IPS DF 6.9 (cell line): ENCODE measurements around the gene MAGOH.
A peak's percentile ranks its signal among the peaks of the same experiment; 100 is the strongest.
"Not testable (repeated sequence)": the region's sequence is repeated elsewhere in the genome, so short reads cannot be mapped to it uniquely, and the experiment has no call there.

Experiments
- DNase-seq: peaks from one replicate; pipeline ENCODE4 v3.0.0-alpha.2; 2013; ENCODE audit warnings: low read depth, low spot score
- H3K27ac ChIP-seq: one replicate; pipeline ENCODE4 v1.5.1; 2013; ENCODE audit warnings: low read length, control low read depth
- H3K27me3 ChIP-seq: 2 replicates; pipeline ENCODE4 v1.6.1; 2013; ENCODE audit warnings: mild to moderate bottlenecking, low read length; ENCODE audit not compliant: control insufficient read depth, insufficient read depth
- H3K36me3 ChIP-seq: 2 replicates; pipeline ENCODE4 v1.6.1; 2013; ENCODE audit warnings: low read length; ENCODE audit not compliant: control insufficient read depth, insufficient read depth
- H3K4me1 ChIP-seq: 2 replicates; pipeline ENCODE4 v1.6.1; 2013; ENCODE audit warnings: low read length; ENCODE audit not compliant: control insufficient read depth, insufficient read depth
- H3K4me3 ChIP-seq: 2 replicates; pipeline ENCODE4 v1.5.1; 2013; ENCODE audit warnings: mild to moderate bottlenecking, low read length
- H3K9me3 ChIP-seq: 2 replicates; pipeline ENCODE4 v1.6.1; 2013; ENCODE audit warnings: low read length, inconsistent platforms; ENCODE audit not compliant: control insufficient read depth, insufficient read depth
- WGBS: extraction: QIAGEN DNeasy Blood & Tissue Kit; methylation state at CpG from one replicate; pipeline ENCODE4 v1.1.7; 2013; ENCODE audit warnings: mixed read lengths, missing lambda C conversion rate; ENCODE audit not compliant: insufficient read length, insufficient coverage; 5-methylcytosine and 5-hydroxymethylcytosine counted together

Gene MAGOH

DNA sequence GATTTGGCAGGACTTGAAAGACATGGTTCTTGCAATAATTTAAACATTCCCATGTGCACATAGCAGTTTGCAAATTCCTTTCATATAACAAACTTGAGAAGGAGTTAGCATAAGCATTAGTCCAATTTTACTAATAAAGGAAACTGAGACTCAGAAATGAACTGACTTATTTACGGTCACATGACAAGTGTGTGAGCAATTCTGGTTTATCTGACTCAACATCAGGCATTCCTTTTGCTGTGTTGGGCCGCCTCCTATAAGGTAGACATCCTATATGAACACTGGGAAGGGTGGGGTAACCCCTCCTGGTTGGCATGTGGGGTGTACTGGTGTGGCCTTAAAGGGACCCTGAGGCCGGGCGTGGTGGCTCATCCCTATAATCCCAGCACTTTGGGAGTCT is 50.2 kb downstream of the MAGOH start:
- Histone ChIP-seq H3K27me3 (no peaks in the 10 kb centered on the region; the same call in 1 of the 2 replicates), H3K4me1 (no peaks in the 10 kb centered on the region), H3K4me3 (no peak overlapping the region), H3K9me3 (no peaks in the 10 kb centered on the region), H3K27ac (no peak overlapping the region), H3K36me3 (no peaks in the 10 kb centered on the region)
- WGBS, result no CpG with 5 or more reads among the region's 4 CpGs
- no peak for DNase-seq

DNA sequence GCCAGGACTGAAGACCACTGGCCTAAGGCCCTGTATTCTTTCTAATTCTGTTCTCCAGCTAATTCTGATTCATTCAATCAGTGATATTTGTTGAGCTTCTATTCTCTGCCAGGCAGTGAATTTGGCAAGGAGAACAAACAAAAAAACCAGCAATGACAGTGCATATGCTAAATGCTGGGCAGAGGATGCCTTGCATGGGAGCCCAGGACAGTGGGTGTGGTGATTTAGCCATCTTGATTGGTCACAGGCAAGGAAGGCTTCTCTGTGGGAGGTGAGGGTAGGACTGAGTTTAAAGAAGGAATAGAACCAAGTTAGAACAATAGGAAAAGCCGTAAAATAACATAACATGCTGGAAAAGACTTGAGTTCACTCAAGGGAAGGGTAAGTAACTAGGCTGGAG is 50.9 kb downstream of the MAGOH start:
- Histone ChIP-seq H3K27ac (no peak overlapping the region), H3K9me3 (no peaks in the 10 kb centered on the region), H3K36me3 (no peaks in the 10 kb centered on the region), H3K4me3 (no peak overlapping the region), H3K27me3 (no peaks in the 10 kb centered on the region; the same call in 1 of the 2 replicates), H3K4me1 (no peaks in the 10 kb centered on the region)
- no peak for DNase-seq
- no CpG with 5 or more reads among the region's 1 CpG for WGBS

DNA sequence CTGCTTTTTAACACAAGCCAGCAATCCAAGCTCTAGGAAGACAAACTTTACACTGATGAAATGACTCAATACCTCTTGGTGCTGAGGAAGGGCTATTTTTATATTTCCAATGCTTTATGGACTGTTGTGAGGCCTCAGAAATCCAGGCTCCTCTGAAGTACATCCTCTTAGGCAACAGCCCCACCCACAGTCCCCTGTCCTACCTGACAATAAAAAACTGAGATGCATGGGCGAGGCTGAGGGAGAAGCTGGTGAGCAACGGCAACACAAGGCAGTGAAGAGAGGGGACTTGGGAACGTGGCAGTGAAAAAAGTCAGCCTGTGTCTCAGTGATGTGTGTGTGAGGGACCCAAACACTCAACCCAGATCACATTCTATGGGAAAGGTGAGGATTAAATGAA is 51.8 kb downstream of the MAGOH start:
- no peak overlapping the region for H3K4me3 ChIP-seq
- no peaks in the 10 kb centered on the region for H3K4me1 ChIP-seq
- no peaks in the 10 kb centered on the region for H3K9me3 ChIP-seq
- no CpG with 5 or more reads among the region's 3 CpGs for whole genome bisulfite sequencing
- DNase-seq, result no peak
- H3K27ac ChIP-seq, result no peak overlapping the region
- no peaks in the 10 kb centered on the region for H3K36me3 ChIP-seq
- no peaks in the 10 kb centered on the region; the same call in 1 of the 2 replicates for H3K27me3 ChIP-seq

DNA sequence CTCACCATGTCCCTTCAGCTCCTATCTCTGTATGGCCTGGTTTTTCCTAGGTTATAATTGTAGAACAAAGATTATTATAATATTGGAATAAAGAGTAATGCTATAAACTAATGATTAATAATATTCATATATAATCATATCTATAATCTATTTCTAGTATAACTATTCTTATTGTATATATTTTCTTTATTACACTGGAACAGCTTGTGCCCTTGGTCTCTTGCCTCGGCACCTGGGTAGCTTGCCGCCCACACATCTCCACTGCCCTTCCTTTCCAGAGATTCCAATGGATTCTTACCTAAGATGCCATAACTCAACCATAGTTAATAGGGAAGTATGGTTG is 52.4 kb downstream of the MAGOH start:
- DNase-seq, H3K36me3 ChIP-seq, H3K4me1 ChIP-seq, H3K27me3 ChIP-seq, H3K27ac ChIP-seq, H3K4me3 ChIP-seq, H3K9me3 ChIP-seq: not testable (repeated sequence)
- WGBS, result no CpG with 5 or more reads among the region's 2 CpGs

DNA sequence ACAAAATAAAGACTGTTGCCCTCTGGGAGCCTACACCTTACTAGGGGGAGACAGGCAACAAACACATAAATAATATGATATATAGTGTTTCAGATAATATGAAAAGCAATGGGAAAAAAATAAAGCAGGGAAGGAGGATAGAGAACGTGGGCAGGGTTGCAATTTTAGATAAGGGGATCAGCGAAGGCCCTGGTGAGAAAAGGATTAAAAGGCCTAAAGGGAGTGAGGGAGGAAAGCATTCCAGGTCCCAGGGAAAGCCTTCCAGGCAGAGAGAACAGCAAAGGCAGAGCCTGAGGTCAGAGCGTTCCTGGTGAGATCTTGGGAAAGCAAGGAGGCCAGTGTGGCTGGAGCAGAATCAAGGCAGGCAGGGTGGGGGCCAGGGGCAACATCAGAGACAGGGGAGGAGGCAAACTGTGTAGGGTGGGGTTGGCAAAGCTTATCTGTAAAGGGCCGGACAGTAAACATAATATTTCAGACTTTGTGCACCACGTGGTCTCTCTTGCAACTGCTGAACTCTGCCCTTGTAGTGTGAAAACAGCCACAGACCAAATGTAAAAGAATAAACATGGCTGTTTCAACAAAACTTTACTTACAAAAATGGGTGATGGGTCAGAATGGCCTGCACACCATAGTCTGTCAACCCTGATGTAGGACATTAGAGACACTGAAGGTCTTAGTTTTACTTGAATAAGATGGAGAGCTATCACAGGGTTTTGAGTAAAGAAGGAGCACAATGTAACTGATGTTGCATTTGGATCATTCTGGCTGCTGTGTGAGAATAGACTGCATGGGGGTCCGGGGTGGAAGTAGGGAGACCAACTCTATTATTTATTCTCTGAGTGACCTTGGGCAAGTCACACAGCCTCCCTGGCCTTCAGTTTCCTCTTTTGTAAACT is 55.0 kb downstream of the MAGOH start:
- H3K9me3 ChIP-seq, result no peaks in the 10 kb centered on the region
- no peak overlapping the region for H3K4me3 ChIP-seq
- no peaks in the 10 kb centered on the region for H3K4me1 ChIP-seq
- no peak for DNase-seq
- no peaks in the 10 kb centered on the region; the same call in 1 of the 2 replicates for H3K27me3 ChIP-seq
- no peaks in the 10 kb centered on the region for H3K36me3 ChIP-seq
- no peak overlapping the region for H3K27ac ChIP-seq
- WGBS, result no CpG with 5 or more reads among the region's 6 CpGs

DNA sequence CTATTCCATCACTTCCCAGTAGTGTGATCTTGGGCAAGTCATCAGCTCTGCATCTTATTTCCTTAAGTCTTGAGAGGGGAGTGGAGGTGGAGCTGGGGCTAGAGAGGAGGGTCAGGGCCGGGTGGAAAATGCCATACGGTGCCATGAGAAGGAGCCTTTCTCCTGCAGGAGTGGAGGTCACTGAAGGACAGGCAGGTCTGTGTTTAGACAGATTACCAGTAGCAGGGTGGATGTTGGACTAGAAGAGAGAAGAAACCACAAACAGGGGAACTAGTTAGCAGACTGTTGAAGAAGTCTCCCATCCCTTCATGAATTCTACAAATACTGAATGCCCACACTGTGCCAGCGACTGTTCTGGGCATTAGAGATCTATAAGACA is 55.6 kb downstream of the MAGOH start:
- H3K4me3 ChIP-seq, result no peak overlapping the region
- no peaks in the 10 kb centered on the region; the same call in 1 of the 2 replicates for H3K27me3 ChIP-seq
- no peaks in the 10 kb centered on the region for H3K36me3 ChIP-seq
- H3K9me3 ChIP-seq, result no peaks in the 10 kb centered on the region
- no peak for DNase-seq
- no CpG with 5 or more reads among the region's 3 CpGs for WGBS
- H3K27ac ChIP-seq, result no peak overlapping the region
- no peaks in the 10 kb centered on the region for H3K4me1 ChIP-seq

DNA sequence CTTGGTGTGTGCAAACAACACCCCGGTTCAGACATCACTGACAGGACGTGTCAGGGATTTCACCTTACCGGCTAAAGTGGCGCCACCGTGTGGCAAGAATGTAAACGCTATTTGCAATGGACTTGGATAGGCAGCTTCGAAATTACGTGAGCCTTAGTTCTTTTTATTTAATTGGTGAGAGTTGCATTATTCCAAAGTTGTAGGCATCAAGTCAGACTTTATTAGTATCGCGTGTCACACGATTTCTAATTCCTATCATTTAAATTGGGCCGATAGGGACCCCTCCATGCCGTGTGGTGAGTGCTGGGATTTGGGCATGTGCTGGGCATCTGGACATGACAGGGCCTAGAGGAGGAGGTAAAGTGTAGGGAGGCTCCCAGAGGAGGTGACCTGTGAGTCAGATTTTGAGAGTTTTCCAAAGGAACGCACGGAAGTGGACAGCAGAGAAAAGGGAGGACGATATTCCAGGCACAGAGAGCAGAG is 56.2 kb downstream of the MAGOH start:
- DNase-seq, result peak; percentile 60
- no peak overlapping the region for H3K27ac ChIP-seq
- H3K4me1 ChIP-seq, result no peaks in the 10 kb centered on the region
- H3K9me3 ChIP-seq, result no peaks in the 10 kb centered on the region
- H3K4me3 ChIP-seq, result no peak overlapping the region
- no peaks in the 10 kb centered on the region for H3K27me3 ChIP-seq
- no CpG with 5 or more reads among the region's 16 CpGs for WGBS
- no peaks in the 10 kb centered on the region for H3K36me3 ChIP-seq

DNA sequence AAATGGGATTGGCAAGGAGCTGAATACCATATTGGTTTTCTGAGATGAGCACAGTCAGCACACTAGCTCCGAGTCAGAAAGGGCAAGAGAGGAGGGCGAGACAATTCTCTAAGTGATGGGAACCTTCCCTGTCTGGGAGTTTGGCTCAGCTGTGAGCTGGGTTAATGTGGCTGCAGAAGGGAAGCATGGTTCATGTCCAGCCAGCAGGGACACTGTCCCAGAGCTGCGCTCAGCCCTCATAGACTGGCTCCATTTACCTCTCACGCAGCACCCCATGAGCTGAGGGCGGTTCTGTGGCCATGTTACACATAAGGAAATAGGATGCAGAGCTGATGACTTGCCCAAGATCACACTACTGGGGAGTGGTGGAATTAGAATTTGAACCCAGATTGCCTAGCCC is 57.4 kb downstream of the MAGOH start:
- no peaks in the 10 kb centered on the region for H3K27me3 ChIP-seq
- no peak overlapping the region for H3K4me3 ChIP-seq
- no peaks in the 10 kb centered on the region for H3K36me3 ChIP-seq
- DNase-seq, result no peak
- no peaks in the 10 kb centered on the region for H3K9me3 ChIP-seq
- no CpG with 5 or more reads among the region's 5 CpGs for WGBS
- no peak overlapping the region for H3K27ac ChIP-seq
- no peaks in the 10 kb centered on the region for H3K4me1 ChIP-seq

DNA sequence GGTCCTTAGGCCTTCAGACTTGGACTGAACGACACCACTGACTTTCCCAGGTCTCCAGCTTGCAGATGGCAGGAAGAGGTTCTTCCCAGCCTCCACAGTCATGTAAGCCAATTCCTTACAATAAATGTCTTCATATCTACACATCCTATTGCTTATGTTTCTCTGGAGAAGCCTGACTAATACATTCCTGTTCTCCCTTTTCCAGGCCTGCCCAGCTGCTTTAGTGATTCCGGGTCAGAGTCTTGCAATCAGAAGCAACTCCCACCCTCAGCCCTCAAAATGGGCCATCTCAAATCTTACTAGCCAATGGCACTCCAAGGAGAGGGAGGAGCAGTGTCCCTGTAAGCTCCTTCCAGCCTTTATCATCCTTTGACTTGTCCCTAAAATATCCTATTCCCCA is 58.1 kb downstream of the MAGOH start:
- Histone ChIP-seq H3K27me3 (no peaks in the 10 kb centered on the region), H3K36me3 (no peaks in the 10 kb centered on the region), H3K4me1 (no peaks in the 10 kb centered on the region), H3K27ac (no peak overlapping the region), H3K4me3 (no peak overlapping the region), H3K9me3 (no peaks in the 10 kb centered on the region)
- no peak for DNase-seq
- WGBS, result no CpG with 5 or more reads among the region's 2 CpGs
